ENCODE data around the gene MAVS.

The MAVS gene

GRCh38 chr20:3846740-3847428 is at the start of gene MAVS:
Gene MAVS (plus strand): TSS chr20:3846834. CDS start chr20:3854625, 7,791 bp downstream.
- peak; percentile 40 for DNase-seq (ENCODE audit: low read depth)

GRCh38 chr20:3797226-3797545 is 49.4 kb upstream of the MAVS start:
- no peak for DNase-seq (ENCODE audit: low read depth)

GRCh38 chr20:3797592-3798372 is 48.9 kb upstream of the MAVS start:
- DNase-seq (ENCODE audit: low read depth), result no peak

GRCh38 chr20:3798373-3798768 is 48.3 kb upstream of the MAVS start:
- no peak for DNase-seq (ENCODE audit: low read depth)

GRCh38 chr20:3798908-3799248 is 47.8 kb upstream of the MAVS start:
- DNase-seq (ENCODE audit: low read depth), result no peak

- no peak for DNase-seq (ENCODE audit: low read depth)
Measured at GRCh38 chr20:3800256-3800877, 46.3 kb upstream of the MAVS start.

GRCh38 chr20:3800878-3801260 is 45.8 kb upstream of the MAVS start:
- DNase-seq (ENCODE audit: low read depth), result no peak

GRCh38 chr20:3801299-3801698 is 45.3 kb upstream of the MAVS start:
- no peak for DNase-seq (ENCODE audit: low read depth)

GRCh38 chr20:3801846-3802245 is 44.8 kb upstream of the MAVS start:
- DNase-seq (ENCODE audit: low read depth), result no peak

GRCh38 chr20:3802524-3803239 is 44.0 kb upstream of the MAVS start:
- DNase-seq (ENCODE audit: low read depth), result no peak

GRCh38 chr20:3803289-3803688 is 43.3 kb upstream of the MAVS start:
- no peak for DNase-seq (ENCODE audit: low read depth)

- no peak for DNase-seq (ENCODE audit: low read depth)
Measured at GRCh38 chr20:3803854-3804253, 42.8 kb upstream of the MAVS start.

GRCh38 chr20:3804254-3804751 is 42.3 kb upstream of the MAVS start:
- DNase-seq (ENCODE audit: low read depth), result no peak

- DNase-seq (ENCODE audit: low read depth), result no peak
Measured at GRCh38 chr20:3804781-3805180, 41.9 kb upstream of the MAVS start.

GRCh38 chr20:3808544-3808943 is 38.1 kb upstream of the MAVS start:
- no peak for DNase-seq (ENCODE audit: low read depth)

GRCh38 chr20:3811467-3812258 is 35.0 kb upstream of the MAVS start:
- DNase-seq (ENCODE audit: low read depth), result peak; percentile 98

- DNase-seq (ENCODE audit: low read depth), result no peak
Measured at GRCh38 chr20:3812259-3812681, 34.4 kb upstream of the MAVS start.

GRCh38 chr20:3812975-3813847 is 33.4 kb upstream of the MAVS start:
- DNase-seq (ENCODE audit: low read depth), result no peak

GRCh38 chr20:3813848-3814581 is 32.6 kb upstream of the MAVS start:
- DNase-seq (ENCODE audit: low read depth), result no peak

- DNase-seq (ENCODE audit: low read depth), result no peak
Measured at GRCh38 chr20:3814928-3815495, 31.6 kb upstream of the MAVS start.

Data from HS-27A (cell line).